B cell (primary cell): ENCODE data around the gene PFDN1.

Source experiments
- EZH2 ChIP-seq: IDR thresholded peaks from 2 replicates; pipeline ENCODE4 v1.6.1; 2012; ENCODE audit warnings: borderline replicate concordance, low read depth, mild to moderate bottlenecking, moderate library complexity, low read length; ENCODE audit not compliant: insufficient read depth, poor library complexity, severe bottlenecking
- TF ChIP-seq, protein P1 (sequence below): fragments of 200-600 bp; IDR thresholded peaks from one replicate; pipeline ENCODE4 v1.8.0; 2022; ENCODE audit warnings: antibody characterized with exemption, mild to moderate bottlenecking

GRCh38 chr5:140302786-140303639 is at the start of gene PFDN1:
- TF ChIP-seq, protein P1, sequence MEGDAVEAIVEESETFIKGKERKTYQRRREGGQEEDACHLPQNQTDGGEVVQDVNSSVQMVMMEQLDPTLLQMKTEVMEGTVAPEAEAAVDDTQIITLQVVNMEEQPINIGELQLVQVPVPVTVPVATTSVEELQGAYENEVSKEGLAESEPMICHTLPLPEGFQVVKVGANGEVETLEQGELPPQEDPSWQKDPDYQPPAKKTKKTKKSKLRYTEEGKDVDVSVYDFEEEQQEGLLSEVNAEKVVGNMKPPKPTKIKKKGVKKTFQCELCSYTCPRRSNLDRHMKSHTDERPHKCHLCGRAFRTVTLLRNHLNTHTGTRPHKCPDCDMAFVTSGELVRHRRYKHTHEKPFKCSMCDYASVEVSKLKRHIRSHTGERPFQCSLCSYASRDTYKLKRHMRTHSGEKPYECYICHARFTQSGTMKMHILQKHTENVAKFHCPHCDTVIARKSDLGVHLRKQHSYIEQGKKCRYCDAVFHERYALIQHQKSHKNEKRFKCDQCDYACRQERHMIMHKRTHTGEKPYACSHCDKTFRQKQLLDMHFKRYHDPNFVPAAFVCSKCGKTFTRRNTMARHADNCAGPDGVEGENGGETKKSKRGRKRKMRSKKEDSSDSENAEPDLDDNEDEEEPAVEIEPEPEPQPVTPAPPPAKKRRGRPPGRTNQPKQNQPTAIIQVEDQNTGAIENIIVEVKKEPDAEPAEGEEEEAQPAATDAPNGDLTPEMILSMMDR, result no peak
- TF ChIP-seq EZH2, result no peak
